Colonic mucosa (tissue), 4 donors: Measurements from ENCODE around the gene PATJ. TPM values are rescaled to one million over a fixed set of nuclear protein-coding genes. Genes with fewer than 3 reads are reported as not detected.

Source experiments
- DNase-seq: peaks from one replicate; pipeline ENCODE4 v3.0.0-alpha.2; 2020
- H3K27ac ChIP-seq: fragments of 200-600 bp; one replicate; pipeline ENCODE4 v1.8.0; 2021
- H3K27me3 ChIP-seq: fragments of 200-600 bp; one replicate; pipeline ENCODE4 v1.8.0; 2021
- H3K36me3 ChIP-seq: fragments of 200-600 bp; one replicate; pipeline ENCODE4 v1.8.0; 2021
- H3K4me1 ChIP-seq: fragments of 200-600 bp; one replicate; pipeline ENCODE4 v1.8.0; 2021; ENCODE audit warnings: mild to moderate bottlenecking
- H3K4me3 ChIP-seq: fragments of 200-600 bp; one replicate; pipeline ENCODE4 v1.8.0; 2021
- H3K9ac ChIP-seq, 2 donors: one replicate each; pipeline ENCODE4 v1.7.0; 2013; ENCODE audit warnings: control low read depth in 2 of 2, low read depth in 2 of 2, low read length in 2 of 2
- H3K9me3 ChIP-seq: fragments of 200-600 bp; one replicate; pipeline ENCODE4 v1.8.0; 2021
- CTCF ChIP-seq: fragments of 200-600 bp; IDR thresholded peaks from one replicate; pipeline ENCODE4 v1.8.0; 2022; ENCODE audit warnings: antibody characterized with exemption, mild to moderate bottlenecking
- intact Hi-C: fragments of 100-400 bp; cut with DNase I; formaldehyde crosslinking; loops from one replicate; pipeline ENCODE4 v1.14.1; 2022
- total RNA-seq, 2 donors: library from RNA; stranded (reverse); fragmentation: NEBNext Ultra II Directional in 1 of 2; extraction: Animal tissue kit (Norgen Biotek cat#: 25700) in 1 of 2; gene quantifications; one replicate each; pipeline ENCODE4 v1.2.1, GENCODE V29; 2021
- donor health status: healthy.
- donor health status: DM: no; HTN: no; CAD: no.
- donor health status: DM: no; HTN: no; CAD: no.

The PATJ gene
- total RNA-seq, 2 donors from 2014 or later: 65.6 to 69.0 TPM

DNA sequence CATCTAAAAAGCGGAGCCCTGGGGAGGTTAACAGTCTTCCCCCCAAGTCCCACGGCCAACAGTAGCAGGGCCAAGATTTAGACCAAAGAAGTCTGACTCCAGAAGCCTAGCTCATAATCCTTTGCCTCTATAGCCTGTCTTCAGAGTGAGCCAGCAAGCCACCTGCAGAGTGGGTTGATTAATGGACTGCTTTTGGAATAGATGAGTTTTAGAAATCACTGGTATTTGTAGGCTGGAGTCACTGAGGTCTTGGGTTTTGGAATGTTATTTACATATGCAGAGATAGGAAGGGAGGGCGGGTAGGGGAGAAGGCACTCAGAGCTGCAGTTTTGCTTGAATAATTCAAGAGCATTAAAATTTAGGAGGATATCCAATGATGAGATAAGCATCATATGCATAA, 361.6 kb downstream of the PATJ start:
- no peaks in the 10 kb centered on the region for H3K4me1 ChIP-seq
- no peak overlapping the region for H3K27ac ChIP-seq
- H3K9ac ChIP-seq: no peak overlapping the region
- no peak for DNase-seq
- H3K27me3 ChIP-seq: no peaks in the 10 kb centered on the region
- H3K4me3 ChIP-seq: no peak overlapping the region
- H3K9me3 ChIP-seq: no peaks in the 10 kb centered on the region
- H3K36me3 ChIP-seq: no peaks in the 10 kb centered on the region
- no peak for TF ChIP-seq CTCF
- intact Hi-C loops: no loop called here

GRCh38 chr1:62107923-62108322, 365.6 kb downstream of the PATJ start:
- Histone ChIP-seq H3K4me3 (no peak overlapping the region), H3K27ac (no peak overlapping the region), H3K9me3 (no peaks in the 10 kb centered on the region), H3K27me3 (no peaks in the 10 kb centered on the region), H3K4me1 (no peaks in the 10 kb centered on the region), H3K36me3 (no peaks in the 10 kb centered on the region), H3K9ac (no peak overlapping the region)
- intact Hi-C loops: no loop called here
- DNase-seq: no peak
- TF ChIP-seq CTCF: no peak

DNA sequence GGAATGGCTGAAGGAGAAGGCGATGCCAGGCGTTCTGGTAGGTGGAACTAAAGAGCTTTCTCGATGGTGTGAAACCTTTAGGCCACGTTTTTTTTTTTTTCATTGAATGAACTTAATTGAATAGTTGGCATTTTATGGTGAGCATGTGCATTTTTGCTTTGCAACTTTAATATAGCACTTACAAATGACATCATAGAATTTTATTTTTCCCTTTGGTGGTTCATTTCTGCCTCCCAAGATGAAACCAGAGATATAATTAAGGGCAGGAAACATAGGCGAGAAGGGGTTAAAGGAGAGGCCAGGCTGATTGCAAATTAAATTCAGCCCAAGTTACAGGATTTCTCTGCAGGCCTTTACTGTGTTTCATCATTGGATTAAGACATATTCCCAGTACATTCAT, 366.8 kb downstream of the PATJ start:
- H3K27ac ChIP-seq: no peak overlapping the region
- no peaks in the 10 kb centered on the region for H3K4me1 ChIP-seq
- intact Hi-C loops: no loop called here
- no peak for DNase-seq
- H3K36me3 ChIP-seq: no peaks in the 10 kb centered on the region
- no peaks in the 10 kb centered on the region for H3K27me3 ChIP-seq
- no peak overlapping the region for H3K4me3 ChIP-seq
- H3K9ac ChIP-seq: no peak overlapping the region
- no peaks in the 10 kb centered on the region for H3K9me3 ChIP-seq
- no peak for TF ChIP-seq CTCF

DNA sequence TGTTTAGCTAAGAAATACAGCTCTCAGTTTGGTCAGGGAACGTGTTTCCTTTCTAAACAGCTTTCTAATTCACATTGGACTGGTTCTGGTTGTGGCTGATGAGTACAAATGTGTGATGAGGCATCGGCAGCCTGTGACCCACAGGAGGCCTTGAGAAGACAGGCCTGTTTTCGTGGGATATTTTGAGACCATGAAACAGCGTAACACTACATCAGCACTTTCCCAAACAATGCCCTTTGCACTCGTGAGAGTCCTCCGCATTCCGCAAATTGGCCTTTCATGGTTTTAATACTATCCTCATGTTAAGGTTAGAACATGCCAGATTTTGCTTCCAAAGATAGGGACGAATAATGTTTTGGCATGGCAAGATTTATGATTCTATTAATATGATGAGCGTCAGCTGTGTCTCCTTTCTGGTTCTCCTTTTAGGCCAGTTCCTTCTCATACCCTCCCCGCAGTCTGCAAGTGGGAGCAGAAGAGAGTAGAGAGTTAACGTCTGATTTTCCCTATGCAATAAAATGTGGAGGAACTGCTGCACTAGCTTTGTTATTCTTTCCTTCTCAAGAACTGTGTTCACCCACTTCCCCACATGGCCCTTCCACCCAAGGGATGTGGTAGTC, 368.0 kb downstream of the PATJ start:
- H3K4me3 ChIP-seq: no peak overlapping the region
- no peaks in the 10 kb centered on the region for H3K9me3 ChIP-seq
- DNase-seq: no peak
- H3K27ac ChIP-seq: no peak overlapping the region
- H3K27me3 ChIP-seq: no peaks in the 10 kb centered on the region
- intact Hi-C loops: no loop called here
- H3K36me3 ChIP-seq: no peaks in the 10 kb centered on the region
- TF ChIP-seq CTCF: no peak
- no peaks in the 10 kb centered on the region for H3K4me1 ChIP-seq
- no peak overlapping the region for H3K9ac ChIP-seq

- no peaks in the 10 kb centered on the region for H3K36me3 ChIP-seq
- DNase-seq: no peak
- no peak overlapping the region for H3K27ac ChIP-seq
- H3K4me3 ChIP-seq: no peak overlapping the region
- no peak for TF ChIP-seq CTCF
- no peaks in the 10 kb centered on the region for H3K27me3 ChIP-seq
- H3K9me3 ChIP-seq: no peaks in the 10 kb centered on the region
- no peak overlapping the region for H3K9ac ChIP-seq
- H3K4me1 ChIP-seq: no peaks in the 10 kb centered on the region
- intact Hi-C loops: no loop called here
Measured at GRCh38 chr1:62111084-62111483, 368.8 kb downstream of the PATJ start.

GRCh38 chr1:62113507-62113906, 371.2 kb downstream of the PATJ start:
- intact Hi-C loops: no loop called here
- Histone ChIP-seq H3K4me1 (no peaks in the 10 kb centered on the region), H3K27me3 (no peaks in the 10 kb centered on the region), H3K9me3 (no peaks in the 10 kb centered on the region), H3K9ac (no peak overlapping the region), H3K36me3 (no peaks in the 10 kb centered on the region), H3K27ac (no peak overlapping the region), H3K4me3 (no peak overlapping the region)
- TF ChIP-seq CTCF: no peak
- no peak for DNase-seq
